Hepatocyte (in vitro differentiated cells): Measurements from ENCODE around the gene KRCC1. TPM values are rescaled to one million over a fixed set of nuclear protein-coding genes. Genes with fewer than 3 reads are reported as not detected.

Experiments used
- DNase-seq: peaks from one replicate; pipeline ENCODE4 v3.0.0-alpha.2; 2016; ENCODE audit warnings: low spot score
- H2AFZ ChIP-seq: fragments of 200-600 bp; sonication (generic); 2 replicates; pipeline ENCODE4 v1.6.0; 2016; ENCODE audit warnings: antibody characterized with exemption, mild to moderate bottlenecking
- H3K27ac ChIP-seq: fragments of 200-600 bp; sonication (generic); 2 replicates; pipeline ENCODE4 v1.5.1; 2016; ENCODE audit warnings: mild to moderate bottlenecking
- H3K27me3 ChIP-seq: fragments of 200-600 bp; sonication (generic); 2 replicates; pipeline ENCODE4 v1.6.1; 2016
- H3K36me3 ChIP-seq: fragments of 200-600 bp; sonication (generic); replicated peaks from 2 replicates; pipeline ENCODE4 v1.5.1; 2016; ENCODE audit warnings: low read depth; ENCODE audit not compliant: insufficient read depth
- H3K4me1 ChIP-seq: fragments of 200-600 bp; sonication (generic); 2 replicates; pipeline ENCODE4 v1.5.1; 2016; ENCODE audit warnings: mild to moderate bottlenecking, moderate library complexity; ENCODE audit not compliant: insufficient read depth
- H3K4me2 ChIP-seq: fragments of 200-600 bp; sonication (generic); 2 replicates; pipeline ENCODE4 v1.6.0; 2016
- H3K4me3 ChIP-seq: fragments of 200-600 bp; sonication (generic); 2 replicates; pipeline ENCODE4 v1.5.1; 2016; ENCODE audit warnings: mild to moderate bottlenecking
- H3K79me2 ChIP-seq: fragments of 200-600 bp; sonication (generic); 2 replicates; pipeline ENCODE4 v1.6.0; 2017; ENCODE audit warnings: mild to moderate bottlenecking
- H3K9me2 ChIP-seq: fragments of 200-600 bp; sonication (generic); replicated peaks from 2 replicates; pipeline ENCODE4 v1.6.0; 2017; ENCODE audit warnings: mild to moderate bottlenecking; ENCODE audit not compliant: insufficient read depth
- H3K9me3 ChIP-seq: fragments of 200-600 bp; sonication (generic); 2 replicates; pipeline ENCODE4 v1.5.1; 2016; ENCODE audit warnings: low read depth, mild to moderate bottlenecking
- H4K20me1 ChIP-seq: fragments of 200-600 bp; sonication (generic); 2 replicates; pipeline ENCODE4 v1.6.0; 2016; ENCODE audit warnings: mild to moderate bottlenecking; ENCODE audit not compliant: insufficient read depth, poor library complexity, severe bottlenecking
- CTCF ChIP-seq: fragments of 200-600 bp; sonication (generic); IDR thresholded peaks from 2 replicates; pipeline ENCODE4 v1.5.1; 2016; ENCODE audit warnings: antibody characterized with exemption, mild to moderate bottlenecking; ENCODE audit not compliant: poor library complexity
- EZH2 ChIP-seq: fragments of 200-600 bp; sonication (generic); IDR thresholded peaks from 2 replicates; pipeline ENCODE4 v1.6.1; 2016; ENCODE audit warnings: antibody characterized with exemption, mild to moderate bottlenecking, borderline replicate concordance
- EZH2phosphoT487 ChIP-seq: fragments of 200-600 bp; sonication (generic); IDR thresholded peaks from one replicate; pipeline ENCODE4 v1.6.1; 2018; ENCODE audit warnings: antibody characterized with exemption, mild to moderate bottlenecking, low read depth, moderate library complexity; ENCODE audit not compliant: unreplicated experiment, severe bottlenecking
- WGBS: methylation state at CpG from one replicate; pipeline ENCODE4 v1.1.6; 2016; ENCODE audit warnings: low lambda C conversion rate; ENCODE audit errors: missing lambda C conversion rate; 5-methylcytosine and 5-hydroxymethylcytosine counted together
- polyA plus RNA-seq: library from polyadenylated mRNA; unstranded; fragments of >200 nt; fragmentation: Nextera tagmentation; extraction: Ambion mirVana; gene quantifications from 2 replicates; pipeline ENCODE4 v1.2.1, GENCODE V29; 2016
- total RNA-seq: library from RNA; depleted of rRNA; stranded (reverse); fragments of >200 nt; gene quantifications from 2 replicates; pipeline ENCODE4 v1.2.3, GENCODE V29; 2014

KRCC1 gene
- total RNA-seq (30.4 and 30.9 TPM in 2 replicates), polyA plus RNA-seq (18.3 and 18.5 TPM in 2 replicates)

DNA sequence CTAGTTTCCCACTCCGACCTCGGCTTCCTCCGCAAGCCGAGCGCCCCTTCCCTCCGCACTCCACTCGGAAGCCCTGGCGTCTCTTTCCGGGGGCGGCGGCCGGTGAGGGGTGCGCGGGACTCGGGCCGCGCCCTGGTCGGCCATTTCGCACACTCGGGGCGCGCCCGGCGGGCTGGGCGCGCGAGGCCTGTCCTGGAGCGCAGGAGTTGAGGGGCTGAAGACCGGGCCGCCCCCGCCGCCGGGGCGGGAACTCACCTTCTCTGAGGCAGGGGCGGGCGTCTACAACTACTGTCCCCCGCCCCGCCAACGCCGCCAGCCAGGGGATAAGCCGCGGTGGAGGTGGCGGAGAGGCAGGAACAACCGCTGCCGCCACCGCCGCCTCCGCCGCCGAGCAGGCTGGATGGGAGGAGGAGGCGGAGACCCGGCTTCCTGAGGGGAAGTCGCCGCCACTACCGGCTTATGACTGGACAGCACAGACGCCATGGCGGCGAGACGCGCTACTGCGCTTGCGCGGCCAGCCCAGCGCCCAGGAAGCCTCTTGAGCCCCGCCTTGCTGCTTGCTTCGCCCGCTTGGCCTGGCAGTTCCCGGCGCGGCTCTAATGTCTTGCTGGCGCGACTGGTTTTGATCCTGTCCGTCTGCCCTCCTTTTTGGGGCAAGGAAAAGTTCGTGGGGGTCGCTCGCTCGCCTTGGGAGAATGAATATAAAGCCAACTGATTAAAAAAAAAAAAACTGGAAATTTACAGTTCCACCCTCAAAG is at the start of gene KRCC1:
KRCC1 (minus strand) TSS at position 413 of the 758 bp plus-strand sequence. CDS start 27,220 bp downstream, outside the sequence.
- TF ChIP-seq CTCF: no peak
- TF ChIP-seq EZH2: no peak
- no peak for TF ChIP-seq EZH2phosphoT487
- H3K9me3 ChIP-seq: no peaks in the 10 kb centered on the region
- no peaks in the 10 kb centered on the region for H3K9me2 ChIP-seq
- H3K4me1 ChIP-seq: peaks cover 24% of the 10 kb centered on the region
- H3K36me3 ChIP-seq: no peaks in the 10 kb centered on the region
- H3K4me3 ChIP-seq: peak within 1 kb of the TSS; percentile 92
- H3K27ac ChIP-seq: peak within 1 kb of the TSS; percentile 99
- DNase-seq: peak; percentile 97
- WGBS: under 1% methylated on average over 55 of the region's 77 CpGs
- H4K20me1 ChIP-seq: peaks cover 4% of the 10 kb centered on the region
- H3K27me3 ChIP-seq: no peaks in the 10 kb centered on the region
- H3K4me2 ChIP-seq: peak within 1 kb of the TSS; percentile 73
- peak within 1 kb of the TSS; percentile 75 for H2AFZ ChIP-seq
- peaks cover 43% of the 10 kb centered on the region for H3K79me2 ChIP-seq

- Histone ChIP-seq H3K27ac (no peak overlapping the region), H4K20me1 (no peaks in the 10 kb centered on the region), H3K27me3 (no peaks in the 10 kb centered on the region), H2AFZ (no peak overlapping the region), H3K4me1 (no peaks in the 10 kb centered on the region), H3K36me3 (no peaks in the 10 kb centered on the region), H3K79me2 (no peaks in the 10 kb centered on the region), H3K9me2 (no peaks in the 10 kb centered on the region), H3K4me2 (no peak overlapping the region), H3K9me3 (no peaks in the 10 kb centered on the region), H3K4me3 (no peak overlapping the region)
- WGBS: 89% methylated on average over 3 of the region's 3 CpGs
- no peak for DNase-seq
- TF ChIP-seq CTCF: no peak
- no peak for TF ChIP-seq EZH2phosphoT487
- no peak for TF ChIP-seq EZH2
These were observed 44.9 kb upstream of the KRCC1 start for GRCh38 chr2:88100489-88100858.

DNA sequence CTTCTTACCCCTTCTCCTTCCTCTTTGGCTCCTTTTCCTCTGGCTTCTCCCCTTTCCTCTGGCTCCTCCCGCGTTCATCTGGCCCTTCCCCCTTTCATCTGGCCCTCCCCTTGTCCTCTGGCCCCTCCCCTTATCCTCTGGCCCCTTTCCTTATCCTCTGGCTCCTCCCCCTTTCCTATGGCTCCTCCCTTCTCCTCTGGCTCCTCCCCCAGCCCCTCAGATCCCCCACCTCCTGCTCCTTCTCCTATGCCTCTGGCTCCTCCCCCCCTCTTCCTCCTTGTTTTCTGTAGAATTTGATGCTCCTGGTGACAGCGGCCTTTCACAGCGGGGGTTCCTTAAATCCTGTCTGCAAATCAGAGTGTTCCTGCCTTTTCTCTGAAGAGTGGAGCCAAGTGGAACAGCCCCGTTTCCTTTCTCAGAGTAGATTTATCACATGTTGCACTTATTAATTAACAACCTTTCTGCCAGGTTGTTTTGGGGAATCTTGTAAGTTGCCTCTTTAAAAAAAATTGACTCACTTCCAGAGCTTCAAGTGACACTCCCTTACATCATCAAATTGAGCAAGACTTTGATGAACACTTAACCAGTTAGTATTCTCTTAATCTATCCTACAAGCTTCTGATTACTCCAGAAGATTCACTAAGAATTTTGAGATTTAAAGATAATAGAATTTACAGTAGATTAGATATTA is 44.4 kb upstream of the KRCC1 start:
- DNase-seq: no peak

More for the DNA sequence above, 44.4 kb upstream of the KRCC1 start:
- TF ChIP-seq EZH2phosphoT487: no peak
- no peak for TF ChIP-seq EZH2
- TF ChIP-seq CTCF: no peak
- Histone ChIP-seq H3K9me2 (no peaks in the 10 kb centered on the region), H4K20me1 (no peaks in the 10 kb centered on the region), H3K9me3 (no peaks in the 10 kb centered on the region), H3K4me3 (no peak overlapping the region), H2AFZ (no peak overlapping the region), H3K4me1 (no peaks in the 10 kb centered on the region), H3K79me2 (no peaks in the 10 kb centered on the region), H3K27me3 (no peaks in the 10 kb centered on the region), H3K4me2 (no peak overlapping the region), H3K27ac (no peak overlapping the region), H3K36me3 (no peaks in the 10 kb centered on the region)
- 46% methylated on average over 3 of the region's 5 CpGs for WGBS
